ENCODE results near the gene ALDH1L1. TPM values are rescaled to one million over a fixed set of nuclear protein-coding genes. Genes with fewer than 3 reads are reported as not detected.

ALDH1L1 gene
- total and polyA plus RNA-seq, 2 of the 8 experiments (the other 6 are each of a cell fraction or from before 2014, with no cell fraction given): 0.98 to 1.6 TPM

DNA sequence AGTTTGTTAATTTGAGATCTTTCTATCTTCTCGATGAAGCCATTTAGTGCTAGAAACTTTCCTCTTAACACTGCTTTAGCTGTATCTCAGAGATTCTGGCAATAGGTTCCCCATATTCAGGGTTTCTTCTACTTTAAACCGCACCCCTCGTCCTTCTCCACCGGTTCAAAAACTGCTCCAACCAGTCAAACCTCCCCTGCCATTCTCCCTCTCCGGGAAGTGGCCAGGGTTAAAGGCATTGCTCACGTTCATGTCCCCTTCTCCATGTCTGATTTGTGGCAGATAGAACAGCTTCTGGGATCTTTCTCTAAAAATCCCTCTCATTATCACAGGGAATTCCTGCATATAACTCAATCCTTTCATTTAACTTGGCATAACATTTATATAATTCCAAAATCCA is 14.4 kb downstream of the ALDH1L1 start:
- H3K36me3 ChIP-seq (ENCODE audit: control insufficient read depth in 2 of 4, insufficient read depth in 4 of 4, low read length in 3 of 4): no peaks in the 10 kb centered on the region
- no peaks in the 10 kb centered on the region for H3K27me3 ChIP-seq (replicated peaks in 1 of 4; ENCODE audit: control insufficient read depth in 3 of 4, extremely low read depth in 1 of 4, insufficient read depth in 3 of 4, low read length in 3 of 4)
- H3K9ac ChIP-seq (replicated peaks in 1 of 4; ENCODE audit: extremely low read depth in 1 of 4, low read depth in 3 of 4, low read length in 3 of 4): no peak overlapping the region
- no peak overlapping the region for H3K18ac ChIP-seq (ENCODE audit: extremely low read depth, low read length)
- H3K79me1 ChIP-seq (ENCODE audit: low read depth, low read length): no peaks in the 10 kb centered on the region
- H4K20me1 ChIP-seq (replicated peaks in 1 of 2; ENCODE audit: control insufficient read depth in 1 of 2, insufficient read depth in 2 of 2, low read length in 2 of 2): no peaks in the 10 kb centered on the region
- DNase-seq (ENCODE audit: low read depth in 1 of 2, low spot score in 2 of 2): peak in 1 of 2 experiments; percentile 24
- no peak overlapping the region for H3K27ac ChIP-seq (ENCODE audit: low read depth, low read length)
- 86% methylated on average over 6 of the region's 6 CpGs; no CpG with 5 or more reads in 1 of the 2 experiments for WGBS, 2 experiments (ENCODE audit: extremely low coverage in 1 of 2, insufficient coverage in 1 of 2, insufficient read length in 1 of 2, insufficient replicate concordance in 2 of 2, low coverage in 1 of 2, low lambda C conversion rate in 2 of 2, missing lambda C conversion rate in 1 of 2)
- no peak overlapping the region for H3K56ac ChIP-seq (replicated peaks; ENCODE audit: insufficient read length, low read depth, low read length)
- H3K14ac ChIP-seq (ENCODE audit: insufficient read length): no peak overlapping the region
- no peak for TF ChIP-seq ATF3 (IDR thresholded peaks at IDR 0.05; ENCODE audit: insufficient read depth, low read depth, low read length)
- no peak for TF ChIP-seq EGR1 (IDR thresholded peaks at IDR 0.05; ENCODE audit: borderline replicate concordance, low read depth, low read length)
- TF ChIP-seq TAF7 (optimal IDR thresholded peaks at IDR 0.05; ENCODE audit: borderline replicate concordance, low read depth, low read length): no peak
- no peak for TF ChIP-seq TEAD4 (IDR thresholded peaks at IDR 0.05; ENCODE audit: low read depth, low read length)
- TF ChIP-seq HDAC6 (IDR thresholded peaks at IDR 0.05; ENCODE audit: low read depth, low read length): no peak
- no peaks in the 10 kb centered on the region for H3K79me2 ChIP-seq (ENCODE audit: control insufficient read depth in 1 of 2, insufficient read depth in 2 of 2, low read length in 2 of 2)
- FAIRE-seq: no peak
- H4K5ac ChIP-seq (ENCODE audit: insufficient read length, low read depth, low read length): no peak overlapping the region
- H2BK120ac ChIP-seq (replicated peaks; ENCODE audit: low read depth, low read length): no peak overlapping the region
- no peak overlapping the region for H4K8ac ChIP-seq (ENCODE audit: extremely low read depth, insufficient read depth, low read length)
- no peak overlapping the region for H3K4ac ChIP-seq (replicated peaks; ENCODE audit: insufficient read length, low read depth, low read length)
- H3K4me2 ChIP-seq (ENCODE audit: insufficient read depth in 1 of 2, low read depth in 2 of 2, low read length in 2 of 2): no peak overlapping the region
- H2BK12ac ChIP-seq (ENCODE audit: low read depth, low read length): no peak overlapping the region
- no peak overlapping the region for H2AK5ac ChIP-seq (ENCODE audit: low read depth, low read length)
- ChIA-PET POLR2A (ENCODE audit: partially characterized antibody) (no interaction called here), CTCF (ENCODE audit: partially characterized antibody) (interaction anchor here (0.7 to 1.6 kb wide), 4 partner anchors 31 to 151 kb away, joined by 3 read pairs; no protein-coding TSS in a partner anchor)
- H3K4me3 ChIP-seq (ENCODE audit: extremely low read depth in 1 of 4, insufficient read depth in 2 of 4, low read depth in 3 of 4, low read length in 4 of 4): no peak overlapping the region
- H3K9me3 ChIP-seq (ENCODE audit: insufficient read depth in 2 of 2, low read depth in 1 of 2, low read length in 1 of 2): no peaks in the 10 kb centered on the region
- no peak overlapping the region for H2BK5ac ChIP-seq (ENCODE audit: low read depth, low read length)
- H2AFZ ChIP-seq (ENCODE audit: low read length): no peak overlapping the region
- H3K23ac ChIP-seq (ENCODE audit: insufficient read length): no peak overlapping the region
- no peak overlapping the region for H2BK20ac ChIP-seq (ENCODE audit: low read length)
- H4K91ac ChIP-seq (replicated peaks; ENCODE audit: insufficient read length, low read length): no peak overlapping the region
- H3K23me2 ChIP-seq (ENCODE audit: low read depth, low read length): no peaks in the 10 kb centered on the region
- no peak overlapping the region for H2BK15ac ChIP-seq (ENCODE audit: low read length)
- peaks cover 0 to 5% (median under 1%) of the 10 kb centered on the region in 4 experiments; a peak in 2 of 7 replicates for H3K4me1 ChIP-seq (replicated peaks in 1 of 4; ENCODE audit: control insufficient read depth in 3 of 4, insufficient read depth in 4 of 4, low read length in 3 of 4)
